Natural killer cell (primary cell): ENCODE results near the gene C9orf153. TPM values are rescaled to one million over a fixed set of nuclear protein-coding genes. Genes with fewer than 3 reads are reported as not detected.

ENCODE experiments used
- ATAC-seq, 3 donors: fragments of 150-1000 bp in 2 of 3; fragments of 200-7000 bp in 1 of 3; cut with Tn5 transposase; 1 replicate in 1 of 3; 2 replicates in 2 of 3; pipeline ENCODE4 v1.10.0; 2021; ENCODE audit warnings: mild to moderate bottlenecking in 2 of 3, moderate library complexity in 2 of 3
- DNase-seq, 2 donors: peaks; one replicate each; pipeline versions ENCODE4 v3.0.0 to v3.0.0-alpha.2; 2013 to 2021; ENCODE audit warnings: mixed read lengths in 1 of 2
- H3K27ac ChIP-seq: one replicate; pipeline ENCODE4 v1.5.1; 2013; ENCODE audit warnings: mild to moderate bottlenecking, low read length
- H3K27me3 ChIP-seq: one replicate; pipeline ENCODE4 v1.6.1; 2013; ENCODE audit warnings: low read length; ENCODE audit not compliant: control insufficient read depth, insufficient read depth
- H3K36me3 ChIP-seq: one replicate; pipeline ENCODE4 v1.6.1; 2013; ENCODE audit warnings: low read length; ENCODE audit not compliant: control insufficient read depth, insufficient read depth
- H3K4me1 ChIP-seq: one replicate; pipeline ENCODE4 v1.6.1; 2013; ENCODE audit warnings: low read length; ENCODE audit not compliant: control insufficient read depth, insufficient read depth
- H3K4me3 ChIP-seq: one replicate; pipeline ENCODE4 v1.5.1; 2013; ENCODE audit warnings: low read length
- H3K9me3 ChIP-seq: one replicate; pipeline ENCODE4 v1.6.1; 2013; ENCODE audit warnings: low read length; ENCODE audit not compliant: control insufficient read depth, insufficient read depth
- H3K27ac Mint-ChIP-seq, 2 donors: one replicate each; pipeline ENCODE4 v1.8.0; 2022; ENCODE audit warnings: mild to moderate bottlenecking in 2 of 2, mixed read lengths in 2 of 2, moderate library complexity in 1 of 2
- H3K27me3 Mint-ChIP-seq, 2 donors: one replicate each; pipeline ENCODE4 v1.8.0; 2022; ENCODE audit warnings: low read depth in 2 of 2, mixed read lengths in 2 of 2
- H3K36me3 Mint-ChIP-seq: one replicate; pipeline ENCODE4 v1.8.0; 2022; ENCODE audit warnings: mixed read lengths
- H3K4me1 Mint-ChIP-seq, 2 donors: one replicate each; pipeline ENCODE4 v1.8.0; 2022; ENCODE audit warnings: mixed read lengths in 2 of 2
- H3K4me3 Mint-ChIP-seq: one replicate; pipeline ENCODE4 v1.8.0; 2022; ENCODE audit warnings: mild to moderate bottlenecking, moderate library complexity, mixed read lengths
- H3K9me3 Mint-ChIP-seq, 2 donors: one replicate each; pipeline ENCODE4 v1.8.0; 2022; ENCODE audit warnings: mixed read lengths in 2 of 2
- CTCF ChIP-seq: fragments of 200-600 bp; IDR thresholded peaks from one replicate; pipeline ENCODE4 v1.8.0; 2022; ENCODE audit warnings: antibody characterized with exemption
- WGBS: methylation state at CpG from one replicate; pipeline ENCODE4 v1.1.7; 2013; ENCODE audit warnings: missing lambda C conversion rate; ENCODE audit not compliant: insufficient coverage; 5-methylcytosine and 5-hydroxymethylcytosine counted together
- intact Hi-C: fragments of 100-400 bp; cut with micrococcal nuclease; formaldehyde crosslinking; loops from one replicate; pipeline ENCODE4 v1.14.2; 2022
- total RNA-seq, 4 donors: library from RNA; stranded (reverse); fragments of 120-200 nt in 1 of 4; gene quantifications; one replicate each; pipeline versions ENCODE4 v1.2.3 to v1.2.4, GENCODE V29; 2013 to 2022

The C9orf153 gene
- total RNA-seq, 3 donors from 2014 or later (not counting 1 experiment from before 2014, with no cell fraction given): 0.28 to 0.63 TPM; not detected in 1

DNA sequence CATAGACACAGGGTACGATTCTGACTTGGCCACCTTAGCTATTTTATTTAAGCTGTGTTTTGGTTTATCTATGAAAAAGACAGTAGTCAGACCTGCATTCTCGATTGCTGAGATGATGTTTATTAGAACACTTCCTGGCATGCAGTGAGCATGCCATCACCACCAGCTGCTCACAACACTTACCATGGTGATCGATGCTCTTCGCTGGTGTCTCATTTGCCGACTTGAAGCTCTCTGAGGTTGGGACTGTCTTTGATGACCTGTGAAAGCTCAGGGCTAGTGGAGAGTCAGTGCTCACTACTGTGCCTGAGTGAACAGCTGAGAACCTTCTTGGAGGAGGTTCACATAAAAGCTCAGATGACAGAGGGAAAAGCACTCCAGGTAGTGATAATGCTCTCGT is 4.4 kb upstream of the C9orf153 start:
- H3K4me1 ChIP-seq: no peaks in the 10 kb centered on the region
- ATAC-seq (no peak), DNase-seq (no peak)
- H3K36me3 ChIP-seq: peaks cover 9% of the 10 kb centered on the region
- no peaks in the 10 kb centered on the region for H3K9me3 ChIP-seq
- Mint-ChIP-seq H3K27me3 (no peaks in the 10 kb centered on the region), H3K4me3 (no peak overlapping the region), H3K36me3 (peaks cover 8% of the 10 kb centered on the region), H3K9me3 (no peaks in the 10 kb centered on the region), H3K4me1 (peaks cover 10 to 16% of the 10 kb centered on the region in 2 donors), H3K27ac (peak overlapping the region in 1 of 2 donors; percentile 56)
- H3K27me3 ChIP-seq: no peaks in the 10 kb centered on the region
- H3K4me3 ChIP-seq: no peak overlapping the region
- TF ChIP-seq CTCF: no peak
- intact Hi-C loops: no loop called here
- no peak overlapping the region for H3K27ac ChIP-seq
- 95% methylated on average over 6 of the region's 6 CpGs for WGBS

DNA sequence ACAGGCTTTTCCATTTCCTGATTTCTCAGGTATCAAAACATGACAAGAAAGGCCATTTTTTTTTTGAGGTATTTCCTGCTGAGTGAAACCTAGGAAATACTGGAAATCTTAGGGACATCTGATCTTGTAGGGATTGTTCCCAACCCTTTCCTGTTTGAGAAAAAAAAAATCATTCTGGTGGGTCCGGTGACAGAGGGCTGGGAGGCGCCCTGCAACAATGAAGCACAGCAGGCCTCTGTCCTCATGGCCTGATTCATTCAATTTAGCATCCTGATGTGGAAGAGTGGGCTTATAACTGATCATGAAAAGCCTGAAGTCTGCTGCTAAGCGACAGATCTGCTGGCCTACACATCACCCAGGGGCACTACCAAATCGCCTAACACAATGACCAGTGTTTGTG is 3.0 kb upstream of the C9orf153 start:
- Histone ChIP-seq H3K36me3 (peaks cover 9% of the 10 kb centered on the region), H3K27ac (no peak overlapping the region), H3K9me3 (no peaks in the 10 kb centered on the region), H3K4me1 (no peaks in the 10 kb centered on the region), H3K27me3 (no peaks in the 10 kb centered on the region), H3K4me3 (no peak overlapping the region)
- WGBS: 74% methylated on average over 4 of the region's 4 CpGs
- DNase-seq: no peak
- H3K9me3 Mint-ChIP-seq: no peaks in the 10 kb centered on the region
- H3K4me3 Mint-ChIP-seq: no peak overlapping the region
- peaks cover 4 to 16% of the 10 kb centered on the region in 2 donors for H3K4me1 Mint-ChIP-seq
- intact Hi-C loops: no loop called here
- H3K27ac Mint-ChIP-seq: no peak overlapping the region
- no peak for ATAC-seq
- peaks cover 8% of the 10 kb centered on the region for H3K36me3 Mint-ChIP-seq
- H3K27me3 Mint-ChIP-seq: no peaks in the 10 kb centered on the region
- no peak for TF ChIP-seq CTCF

DNA sequence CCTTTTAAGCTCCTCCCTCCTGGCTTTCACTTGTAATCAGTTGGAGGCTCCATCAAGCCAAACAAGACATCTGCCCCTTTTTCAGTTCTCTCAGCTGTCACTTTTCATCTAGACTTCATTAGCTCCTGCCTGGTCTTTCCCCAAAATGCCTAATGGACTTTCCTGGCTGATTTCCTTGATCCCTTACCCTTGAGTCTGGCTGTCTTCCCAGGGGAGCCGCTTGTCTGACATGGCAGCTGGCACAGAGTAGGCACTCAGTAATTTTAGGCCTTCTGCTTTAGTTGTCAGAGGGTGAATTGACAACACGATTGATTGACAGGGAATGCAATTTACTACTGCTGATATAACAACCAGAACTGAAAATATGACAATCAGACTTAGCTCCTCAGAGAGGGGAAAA is 2.1 kb downstream of the C9orf153 start:
- Histone ChIP-seq H3K27me3 (no peaks in the 10 kb centered on the region), H3K9me3 (no peaks in the 10 kb centered on the region), H3K36me3 (no peaks in the 10 kb centered on the region), H3K4me3 (no peak overlapping the region), H3K27ac (no peak overlapping the region), H3K4me1 (no peaks in the 10 kb centered on the region)
- Mint-ChIP-seq H3K9me3 (no peaks in the 10 kb centered on the region), H3K4me3 (no peak overlapping the region), H3K36me3 (no peaks in the 10 kb centered on the region), H3K27me3 (peaks cover 0 to 3% of the 10 kb centered on the region in 2 donors), H3K4me1 (peaks cover 0 to 6% of the 10 kb centered on the region in 2 donors), H3K27ac (no peak overlapping the region)
- intact Hi-C loops: no loop called here
- 100% methylated on average over 2 of the region's 2 CpGs for WGBS
- no peak for ATAC-seq
- TF ChIP-seq CTCF: no peak
- no peak for DNase-seq

GRCh38 chr9:86256653-86257052 is 2.8 kb downstream of the C9orf153 start:
- DNase-seq (no peak), ATAC-seq (no peak)
- H3K27me3 ChIP-seq: no peaks in the 10 kb centered on the region
- whole genome bisulfite sequencing: 90% methylated on average over 3 of the region's 3 CpGs
- H3K36me3 ChIP-seq: no peaks in the 10 kb centered on the region
- no peak overlapping the region for H3K4me3 ChIP-seq
- TF ChIP-seq CTCF: no peak
- Mint-ChIP-seq H3K27ac (no peak overlapping the region), H3K36me3 (no peaks in the 10 kb centered on the region), H3K4me1 (peaks cover 0 to 6% of the 10 kb centered on the region in 2 donors), H3K9me3 (peaks cover 0 to 1% of the 10 kb centered on the region in 2 donors), H3K27me3 (peaks cover 0 to 3% of the 10 kb centered on the region in 2 donors), H3K4me3 (no peak overlapping the region)
- H3K9me3 ChIP-seq: no peaks in the 10 kb centered on the region
- H3K27ac ChIP-seq: no peak overlapping the region
- intact Hi-C loops: no loop called here
- H3K4me1 ChIP-seq: no peaks in the 10 kb centered on the region
